NOMO-1 treated with dmso at 0.1 percent for 144 hours (cell line): ENCODE measurements around the gene ABR.
"Not testable (repeated sequence)": the region's sequence is repeated elsewhere in the genome, so short reads cannot be mapped to it uniquely, and the experiment has no call there.

ENCODE experiments used
- DNase-seq: peaks from one replicate; lab custom pipeline; 2025; ENCODE audit not compliant: unreplicated experiment; lab: John Stamatoyannopoulos, UW

The ABR gene

GRCh38 chr17:1150863-1151600, 28.7 kb downstream of the ABR start:
- no peak for DNase-seq

GRCh38 chr17:1149869-1150268, 29.9 kb downstream of the ABR start:
- DNase-seq: no peak

- DNase-seq: no peak
These were observed 32.1 kb downstream of the ABR start for GRCh38 chr17:1147664-1148063.

DNA sequence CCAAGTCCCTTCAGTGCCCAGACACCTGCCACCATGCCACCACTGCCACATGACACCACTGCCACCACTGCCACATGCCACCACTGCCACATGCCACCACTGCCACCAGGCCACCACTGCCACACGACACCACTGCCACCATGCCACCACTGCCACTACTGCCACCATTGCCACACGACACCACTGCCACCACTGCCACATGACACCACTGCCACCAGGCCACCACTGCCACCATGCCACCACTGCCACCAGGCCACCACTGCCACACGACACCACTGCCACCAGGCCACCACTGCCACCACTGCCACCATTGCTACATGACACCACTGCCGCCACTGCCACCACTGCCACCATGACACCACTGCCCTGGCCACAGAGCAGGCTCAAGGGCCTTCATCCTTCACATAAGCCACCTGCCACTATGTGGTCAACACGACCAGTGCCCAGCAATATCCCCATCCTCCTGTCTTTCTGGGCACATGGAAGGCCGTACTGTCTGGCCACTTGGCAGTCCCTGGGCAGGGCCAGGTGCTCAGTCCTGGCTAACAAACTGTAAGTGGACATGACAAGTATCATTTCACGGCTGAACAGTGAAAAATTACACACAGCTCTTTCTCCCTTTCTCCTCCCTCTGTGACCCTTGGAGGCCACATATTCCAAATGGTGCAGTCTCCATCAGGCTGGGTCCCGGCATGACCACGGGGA, 33.1 kb downstream of the ABR start:
- DNase-seq: no peak

GRCh38 chr17:1145311-1145986, 34.3 kb downstream of the ABR start:
- DNase-seq: no peak

- DNase-seq: no peak
These were observed 35.6 kb downstream of the ABR start for GRCh38 chr17:1144162-1144561.

DNA sequence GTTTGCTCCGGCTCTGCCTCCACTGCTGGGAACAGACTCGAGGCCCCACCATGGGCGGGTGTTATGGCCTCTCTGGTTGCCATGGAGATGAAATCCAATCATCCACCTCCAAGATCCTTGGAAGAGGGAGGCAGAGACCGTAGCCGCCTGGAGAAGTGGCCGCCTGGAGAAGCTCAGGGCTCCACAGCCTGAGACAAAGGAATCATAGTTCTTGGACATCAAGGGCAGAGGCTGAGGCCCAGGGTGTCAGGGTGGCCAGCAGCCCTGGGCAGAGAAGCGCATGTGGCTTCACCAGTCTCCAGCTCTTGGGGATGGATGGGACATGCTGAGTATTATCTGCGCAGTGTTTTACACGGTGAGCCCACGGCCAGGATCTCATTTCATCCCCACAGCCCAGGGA, 36.2 kb downstream of the ABR start:
- no peak for DNase-seq

GRCh38 chr17:1142561-1142971, 37.2 kb downstream of the ABR start:
- no peak for DNase-seq

GRCh38 chr17:1137465-1137894, 42.3 kb downstream of the ABR start:
- DNase-seq: no peak

DNA sequence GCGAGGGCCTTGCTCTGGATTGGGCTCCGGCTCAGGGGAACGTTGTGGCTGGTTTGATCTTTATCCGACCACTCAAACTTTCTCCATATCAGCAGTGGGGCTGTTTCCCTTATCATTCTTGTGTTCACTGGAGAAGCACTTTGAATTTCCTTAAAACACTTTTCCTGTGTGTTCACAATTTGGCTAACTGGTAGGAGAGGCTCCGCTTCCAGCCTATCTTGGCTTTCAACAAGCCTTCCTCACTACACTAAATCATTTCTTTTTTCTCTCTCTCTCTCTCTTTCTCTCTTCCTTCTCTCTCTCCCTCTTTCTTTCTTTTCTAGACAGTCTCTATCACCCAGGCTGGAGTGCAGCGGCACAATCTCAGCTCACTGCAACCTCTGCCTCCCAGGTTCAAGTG, 43.0 kb downstream of the ABR start:
- no peak for DNase-seq

GRCh38 chr17:1134634-1135324, 45.0 kb downstream of the ABR start:
- DNase-seq: no peak

DNA sequence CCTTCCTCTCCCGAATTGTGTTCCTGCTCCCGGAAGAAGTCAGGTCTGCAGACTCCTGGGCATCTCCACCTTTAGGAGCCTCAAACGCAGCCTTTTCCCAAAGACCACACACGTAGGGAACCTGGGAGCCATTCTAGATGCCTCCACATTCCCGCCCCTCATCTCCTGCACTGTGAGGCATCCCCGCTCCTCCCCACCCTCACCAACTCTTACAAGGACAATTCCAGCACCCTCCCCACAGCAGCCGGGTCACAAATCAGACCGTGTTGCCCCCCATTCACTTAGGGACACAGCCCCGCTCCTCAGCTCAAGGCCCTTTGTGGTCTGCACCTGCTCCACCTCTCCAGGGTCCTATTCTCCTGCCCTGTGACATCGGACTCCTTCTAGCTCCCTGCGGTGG, 49.6 kb downstream of the ABR start:
- no peak for DNase-seq

DNA sequence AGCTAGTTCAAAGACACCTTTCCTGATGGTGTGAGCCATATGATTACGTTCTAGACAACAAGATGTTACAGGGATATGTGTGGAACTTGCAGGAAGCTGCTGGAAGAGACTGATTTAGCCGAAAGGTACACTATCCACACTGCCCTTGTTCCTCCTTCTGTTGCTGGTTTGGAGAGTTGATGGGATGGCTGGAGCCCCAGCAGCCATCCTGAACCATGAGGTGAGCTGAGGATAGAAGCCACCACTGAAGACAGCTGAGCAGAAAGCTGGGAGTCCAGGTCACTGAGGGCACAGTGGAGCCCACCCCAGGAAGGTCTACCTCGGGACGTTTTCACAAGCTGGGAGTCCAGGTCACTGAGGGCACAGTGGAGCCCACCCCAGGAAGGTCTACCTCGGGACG, 51.3 kb downstream of the ABR start:
- DNase-seq: not testable (repeated sequence)

DNA sequence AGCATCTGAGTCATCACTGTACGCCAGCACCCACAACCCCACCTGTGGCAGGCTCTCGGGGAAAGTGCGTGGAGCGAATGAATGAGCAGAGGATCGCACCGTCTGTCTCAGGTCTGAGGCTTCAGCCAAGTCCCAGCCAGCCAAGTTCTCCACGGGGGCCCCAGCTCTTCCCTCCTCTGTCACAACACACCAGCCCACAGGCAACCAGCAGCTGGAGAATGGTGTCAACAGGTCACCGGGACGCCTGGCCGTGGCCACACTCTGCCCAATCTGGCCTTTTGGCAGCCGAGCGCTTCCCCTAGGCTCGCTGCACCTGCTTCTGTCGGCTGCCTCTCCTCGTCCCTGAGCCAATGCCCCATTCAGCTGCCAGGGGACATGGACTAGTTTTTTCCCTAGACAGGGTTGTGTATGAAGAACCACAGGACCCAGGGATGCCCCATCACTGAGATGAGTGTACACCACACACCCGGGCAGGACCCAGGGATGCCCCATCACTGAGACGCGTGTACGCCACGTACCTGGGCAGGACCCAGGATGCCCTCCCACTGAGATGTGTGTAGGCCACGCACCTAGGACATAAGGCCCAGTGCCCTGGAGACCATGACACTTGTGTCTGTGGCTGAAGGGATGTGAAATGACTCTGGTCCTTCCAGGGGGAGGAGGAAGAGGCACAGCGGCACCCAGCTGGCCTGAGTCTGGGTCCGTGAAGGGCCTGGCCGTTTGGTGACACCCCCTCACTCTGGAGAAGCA, 52.8 kb downstream of the ABR start:
- no peak for DNase-seq

- DNase-seq: no peak
These were observed 53.5 kb downstream of the ABR start for GRCh38 chr17:1126250-1126797.

- no peak for DNase-seq
These were observed 54.0 kb downstream of the ABR start for GRCh38 chr17:1125788-1126145.

DNA sequence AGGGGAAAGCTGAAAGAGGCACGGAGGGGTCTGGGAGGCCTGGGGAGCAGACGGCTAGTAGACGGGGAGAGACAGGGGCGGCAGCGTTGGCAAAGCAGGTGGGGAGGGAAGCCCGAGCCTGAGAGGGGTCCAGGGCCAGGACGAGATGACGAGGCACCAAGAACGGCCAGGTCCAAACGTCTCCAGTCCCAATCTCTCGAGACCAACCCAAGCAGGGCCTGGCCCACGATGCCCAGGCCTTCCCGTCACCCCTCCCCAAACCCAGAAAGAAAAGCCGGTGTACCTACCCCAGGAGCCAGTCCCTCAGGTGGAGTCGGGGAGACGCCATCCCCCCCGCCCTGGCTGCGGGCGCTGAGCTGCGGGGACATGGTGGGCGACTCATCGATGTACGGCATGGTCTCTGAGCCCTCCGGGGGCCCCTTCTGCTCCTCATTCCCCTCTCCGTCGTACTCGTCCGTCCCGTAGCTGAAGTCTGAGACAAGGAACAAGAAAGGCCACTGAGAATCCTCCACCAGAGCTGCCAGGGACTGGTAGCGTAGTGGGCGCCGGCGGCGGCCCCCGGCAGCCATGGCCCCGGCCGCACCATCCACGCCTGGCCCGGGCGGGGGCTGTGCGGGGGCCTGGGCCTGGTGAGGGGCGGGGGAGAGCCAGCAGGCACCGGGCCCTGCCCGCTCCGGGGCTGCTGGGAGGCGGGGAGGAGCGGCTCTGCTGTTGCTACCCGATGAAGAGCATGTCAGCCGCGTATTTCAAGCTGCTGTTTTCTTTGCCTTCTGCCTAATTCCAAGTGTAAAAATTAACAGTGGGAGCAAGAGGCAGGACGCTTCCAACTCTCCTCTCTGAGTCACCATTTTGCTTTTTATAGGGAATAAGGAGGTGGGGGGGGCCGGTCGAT, 54.6 kb downstream of the ABR start:
- no peak for DNase-seq

DNA sequence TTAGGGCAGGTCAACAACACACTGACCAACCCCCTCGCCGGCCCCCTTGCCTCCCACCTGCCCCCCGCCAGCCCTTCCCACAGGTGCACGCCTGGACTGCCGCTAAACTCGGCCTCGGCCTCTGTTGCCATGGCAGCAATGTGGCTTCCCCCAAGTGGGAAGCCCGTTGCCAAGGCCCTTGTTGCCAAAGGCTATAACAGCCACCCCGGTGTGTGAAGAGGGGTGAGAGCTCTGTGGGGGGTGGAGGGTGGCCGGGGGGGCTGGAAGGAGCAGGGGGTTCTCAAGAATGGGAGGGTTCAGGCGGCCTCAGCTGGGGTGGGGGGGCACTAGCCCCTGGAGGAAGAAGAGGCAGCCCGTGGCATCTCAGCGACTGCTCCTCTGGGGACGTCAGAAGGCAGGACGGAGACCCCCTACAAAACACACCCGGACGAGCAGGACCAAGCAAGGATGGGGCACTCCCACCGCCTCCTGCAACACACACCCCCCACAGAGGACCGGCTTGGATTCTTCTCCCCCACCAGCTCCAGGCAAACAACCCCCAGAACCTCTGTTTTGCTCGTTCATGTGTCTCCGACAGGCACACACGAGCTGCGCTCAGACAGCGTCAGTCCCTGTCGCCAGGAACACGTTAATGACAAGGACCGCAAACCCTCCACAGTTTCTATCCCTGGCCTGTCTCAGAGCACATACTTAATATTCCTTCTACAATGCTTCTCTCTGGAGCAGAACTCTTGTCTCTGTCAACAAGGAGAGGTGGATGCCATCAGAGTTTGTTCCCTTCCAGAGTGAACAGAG, 55.7 kb downstream of the ABR start:
- DNase-seq: no peak

DNA sequence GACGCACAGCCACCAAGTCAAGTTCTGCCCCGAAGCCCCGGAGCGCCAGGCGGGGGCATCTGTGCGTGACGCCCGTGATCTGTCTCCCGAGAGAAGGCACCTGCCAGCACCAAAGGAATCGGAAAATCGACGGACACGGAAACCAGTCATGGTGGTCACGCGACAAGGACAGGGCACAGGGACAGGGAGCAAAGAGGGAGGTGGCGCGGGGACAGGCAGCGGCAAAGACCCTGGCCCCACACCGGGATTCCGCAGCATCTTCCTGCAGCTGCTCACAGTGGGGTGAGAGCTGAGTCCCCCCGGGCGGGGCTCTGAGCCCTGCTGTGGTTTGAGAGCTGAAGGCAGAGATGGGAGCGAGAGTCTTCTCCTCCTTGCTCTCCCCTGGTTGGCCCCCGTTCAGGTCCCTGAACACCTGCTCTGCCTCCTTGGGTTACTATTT, 56.4 kb downstream of the ABR start:
- DNase-seq: no peak
